NAMALWA (cell line): ENCODE data around the gene MTARC1.
A peak's percentile ranks its signal among the peaks of the same experiment; 100 is the strongest.

ENCODE experiments used
- DNase-seq: peaks from one replicate; pipeline ENCODE4 v3.0.0-alpha.2; 2015; ENCODE audit warnings: low spot score

Gene MTARC1

DNA sequence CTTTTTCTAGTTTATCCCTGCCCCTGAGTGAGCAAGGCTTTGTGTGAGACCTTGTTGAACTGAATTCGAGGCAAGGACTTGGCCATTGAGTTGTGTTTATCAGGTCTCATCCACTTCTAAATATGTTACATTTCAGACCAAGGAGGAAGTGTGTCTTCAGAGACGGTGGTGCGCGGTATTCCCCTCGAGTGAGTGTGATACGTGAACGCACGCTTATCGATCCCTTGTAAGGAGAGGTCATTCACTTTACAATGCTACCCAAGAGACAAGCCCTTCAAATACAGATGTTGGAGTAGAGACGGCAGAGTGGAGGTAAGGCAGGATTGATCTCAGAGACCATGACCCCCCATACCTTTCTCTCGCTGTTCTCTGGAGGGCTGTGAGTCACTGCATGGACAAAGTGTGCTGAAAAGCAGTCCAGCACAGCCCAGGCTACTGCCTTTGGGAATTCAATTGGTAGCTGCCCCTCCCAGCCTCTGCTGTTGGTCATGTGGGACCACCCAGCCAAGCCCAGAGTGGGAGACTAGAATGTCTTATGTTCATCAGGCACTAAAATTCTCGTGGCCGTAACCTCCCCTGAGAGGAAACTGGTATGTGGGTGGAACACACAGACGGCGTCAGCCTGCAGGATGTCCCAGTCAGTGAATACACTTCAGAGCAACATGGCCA lies 16.3 kb upstream of the MTARC1 start:
- no peak for DNase-seq

DNA sequence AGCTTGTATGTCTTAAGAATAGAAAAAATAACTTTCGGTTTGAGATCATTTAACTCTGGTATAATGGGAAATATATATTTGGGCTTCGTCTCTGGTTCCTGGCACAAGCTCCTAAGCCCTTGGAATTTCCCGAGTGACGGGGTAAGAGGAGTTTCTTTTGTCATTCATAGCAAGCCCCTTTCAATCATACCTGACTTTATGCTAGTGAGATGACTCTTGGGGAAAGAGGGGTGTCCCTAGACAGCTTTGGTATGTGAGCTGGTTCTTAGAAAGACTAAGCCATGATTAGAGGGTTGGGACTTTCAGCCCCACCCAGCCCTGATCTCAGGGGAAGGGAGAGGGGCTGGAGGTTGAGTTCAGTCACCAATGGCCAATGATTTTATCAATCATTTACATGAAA lies 13.9 kb upstream of the MTARC1 start:
- DNase-seq = no peak

DNA sequence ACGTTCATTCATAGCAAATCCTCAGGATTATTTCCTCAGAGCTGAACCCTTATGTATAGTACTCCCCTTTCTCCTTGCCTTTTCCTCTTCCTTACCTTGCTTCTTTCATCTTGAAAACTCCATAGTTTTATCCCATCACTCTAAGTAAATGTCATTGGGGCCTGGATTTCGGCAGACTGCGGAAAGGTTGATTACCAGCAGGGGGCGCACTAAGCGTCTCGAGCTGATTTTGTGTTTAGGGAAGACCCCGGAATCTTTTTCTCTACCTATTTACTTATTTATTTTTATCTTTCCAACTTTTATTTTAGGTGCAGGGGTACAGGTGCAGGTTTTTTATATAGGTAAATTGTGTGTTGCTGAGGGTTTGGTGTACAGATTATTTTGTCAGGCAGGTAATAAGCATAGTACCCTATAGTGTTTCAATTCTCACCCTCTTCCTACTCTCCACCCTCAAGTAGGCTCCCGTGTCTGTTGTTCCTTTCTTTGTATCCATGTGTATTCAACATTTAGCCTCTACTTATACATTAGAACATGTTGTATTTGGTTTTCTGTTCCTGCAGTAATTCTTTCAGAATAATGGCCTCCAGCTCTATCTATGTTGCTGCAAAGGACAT lies 11.4 kb upstream of the MTARC1 start:
- DNase-seq = peak; percentile 51

DNA sequence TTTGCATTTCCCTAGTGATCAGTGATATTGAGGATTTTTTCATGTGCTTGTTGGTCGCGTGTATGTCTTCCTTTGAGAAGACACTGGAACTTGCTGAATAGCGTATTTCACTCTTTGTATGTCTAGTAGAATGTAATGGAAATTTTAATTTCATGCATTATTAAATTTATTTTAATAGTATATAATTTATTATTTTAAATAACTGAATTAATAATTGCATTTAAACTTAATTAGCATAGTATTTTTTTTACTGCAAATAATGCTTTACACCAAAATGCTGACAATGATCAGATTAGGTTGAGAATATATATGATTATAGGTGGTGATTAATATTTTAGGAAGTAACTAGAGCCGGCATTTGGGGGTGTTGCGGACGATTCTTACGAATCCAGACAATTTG lies 10.5 kb upstream of the MTARC1 start:
- no peak for DNase-seq

DNA sequence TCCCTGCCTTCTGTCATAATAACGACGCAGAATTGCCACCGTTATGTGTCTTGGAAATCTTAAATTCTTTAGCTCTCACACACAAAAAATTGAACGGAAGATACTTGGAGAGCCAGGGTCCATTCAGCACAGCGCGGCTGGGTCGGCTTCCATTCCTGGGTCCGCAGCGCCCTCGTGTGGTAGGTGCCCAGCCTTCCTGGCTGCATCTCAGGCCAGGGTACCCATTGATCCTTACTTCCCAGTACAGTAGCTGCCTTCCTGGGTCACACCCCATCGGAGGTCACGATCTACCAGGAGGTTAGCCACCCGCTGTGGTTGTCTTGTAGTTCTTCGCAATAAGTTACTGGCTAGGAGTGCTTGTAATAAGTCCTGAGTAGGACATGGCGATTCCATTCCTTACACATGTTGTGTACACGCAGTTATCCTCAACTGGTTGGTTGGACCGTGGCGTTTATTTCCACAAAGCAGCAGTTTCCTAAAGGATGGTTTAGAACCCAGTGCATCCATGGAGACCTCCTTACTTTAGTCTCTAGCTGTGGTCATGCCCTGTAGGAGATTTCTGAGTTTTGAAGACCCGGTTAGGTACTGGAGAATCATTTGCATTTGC lies 9.9 kb upstream of the MTARC1 start:
- DNase-seq = peak; percentile 56

DNA sequence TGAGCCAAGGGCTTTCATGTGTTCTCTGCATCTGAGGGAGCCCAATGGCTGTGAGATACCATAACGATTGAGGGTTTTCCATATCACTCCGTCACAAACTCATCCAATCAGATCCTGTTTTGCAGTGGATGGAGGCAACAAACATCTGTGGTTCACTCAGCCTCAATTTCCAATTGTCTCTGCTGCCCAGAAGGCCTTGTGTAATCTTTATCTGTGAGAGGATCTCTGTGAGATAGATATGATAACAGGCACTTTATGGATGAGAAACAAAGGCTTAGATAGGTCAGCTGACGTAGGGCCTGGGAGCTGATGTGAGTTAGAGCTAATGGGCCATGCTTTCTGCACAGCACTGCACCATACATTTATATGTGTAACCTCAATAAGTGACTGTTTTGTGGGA lies 3.3 kb upstream of the MTARC1 start:
- no peak for DNase-seq

DNA sequence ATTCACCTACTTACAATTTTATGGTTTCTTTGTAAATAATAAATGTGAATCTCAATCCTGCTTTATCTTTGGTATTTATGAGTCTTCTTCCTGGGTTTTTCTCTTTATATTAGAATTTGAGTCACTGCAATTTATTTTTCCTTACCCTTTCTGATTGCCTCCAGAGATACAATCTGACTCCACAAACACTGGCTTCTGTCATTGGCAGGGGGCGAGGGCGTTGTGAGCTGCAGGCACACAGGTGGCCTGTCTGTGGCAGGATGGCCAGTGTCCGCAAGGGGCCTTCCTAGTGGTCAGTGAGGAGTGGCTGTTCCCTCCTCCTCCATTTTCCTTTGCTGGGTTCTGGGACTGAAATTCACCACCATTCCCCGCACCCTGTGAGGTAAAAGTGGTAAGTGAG lies 2.0 kb upstream of the MTARC1 start:
- no peak for DNase-seq

DNA sequence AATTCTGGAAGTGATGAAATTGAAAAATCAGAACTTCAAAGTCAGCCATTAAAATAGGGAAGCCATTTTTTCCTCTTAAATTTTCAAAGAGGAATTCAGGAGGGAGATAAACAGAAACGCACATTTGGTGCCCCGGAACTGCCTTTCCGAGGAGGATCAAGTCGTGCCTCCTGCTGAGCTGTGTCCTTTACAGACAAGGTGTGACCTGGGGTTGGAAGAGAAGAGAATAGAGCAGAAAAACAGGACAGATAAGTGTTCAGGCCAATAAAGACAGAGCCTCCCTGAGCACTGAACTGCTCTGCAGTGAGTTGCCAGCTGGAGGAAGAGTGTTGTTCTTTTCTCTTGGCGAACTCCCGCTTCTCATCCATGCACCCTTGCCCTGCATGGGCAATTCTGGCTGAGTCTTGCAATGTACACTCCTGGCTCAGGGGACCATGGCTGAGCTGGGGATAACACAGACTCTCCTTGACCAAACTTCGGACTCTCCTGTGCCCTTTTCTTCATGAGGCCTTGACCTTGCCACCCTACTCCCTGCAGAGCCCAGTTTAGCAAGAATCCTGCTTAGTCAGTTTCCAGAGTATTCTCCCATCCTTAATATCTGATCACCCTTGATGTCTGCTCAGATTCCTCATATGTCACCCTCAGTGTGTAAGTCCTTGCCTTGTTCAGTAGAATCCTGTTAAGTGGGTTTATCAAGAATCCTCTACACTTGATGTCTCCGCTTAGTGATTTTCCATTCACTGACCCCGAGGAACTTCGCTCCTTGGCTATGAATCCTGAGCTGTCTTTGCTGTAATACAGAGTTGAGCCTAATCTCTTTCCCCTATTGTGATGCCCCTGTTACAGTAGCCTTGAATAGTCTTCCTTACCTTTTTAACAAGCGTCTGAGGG lies 1.3 kb upstream of the MTARC1 start:
- DNase-seq = no peak

DNA sequence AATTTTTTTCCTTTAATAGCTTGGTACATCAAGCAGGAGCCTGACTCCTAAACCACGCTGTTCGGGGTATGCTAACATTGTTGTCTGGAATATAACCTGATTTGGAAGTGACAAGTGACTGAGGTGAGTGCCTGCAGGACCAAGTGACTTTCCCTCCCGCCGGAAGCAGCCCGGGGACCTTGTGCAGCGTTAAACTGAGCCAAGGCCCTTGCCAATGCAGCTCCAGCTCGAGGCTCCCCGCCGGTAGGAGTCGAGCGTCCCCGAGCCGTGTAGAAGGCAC lies 716 bp upstream of the MTARC1 start:
- DNase-seq = no peak

DNA sequence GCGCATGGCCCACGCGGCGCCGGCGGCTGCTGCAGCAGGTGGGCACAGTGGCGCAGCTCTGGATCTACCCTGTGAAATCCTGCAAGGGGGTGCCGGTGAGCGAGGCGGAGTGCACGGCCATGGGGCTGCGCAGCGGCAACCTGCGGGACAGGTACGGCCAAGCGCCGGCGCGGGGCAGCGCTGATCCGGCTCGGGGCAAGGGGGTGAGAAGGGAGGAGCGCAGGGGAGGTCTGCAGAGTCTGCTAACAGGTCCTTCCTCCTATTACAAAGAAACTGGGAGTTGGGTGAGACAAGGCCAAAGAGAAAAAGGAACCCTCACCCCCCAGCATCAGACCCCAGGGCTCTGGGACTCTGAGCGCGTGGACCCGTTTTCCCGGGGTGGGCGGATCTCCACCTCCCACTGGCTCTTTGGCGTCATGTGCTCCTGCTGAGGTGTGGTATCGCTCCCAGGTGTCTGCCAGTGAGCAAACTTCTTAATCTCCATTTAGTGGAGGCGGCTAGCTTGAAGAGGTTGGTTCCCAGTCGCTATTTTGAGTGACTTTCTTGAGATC lies 431 bp downstream of the MTARC1 start:
- DNase-seq = no peak

DNA sequence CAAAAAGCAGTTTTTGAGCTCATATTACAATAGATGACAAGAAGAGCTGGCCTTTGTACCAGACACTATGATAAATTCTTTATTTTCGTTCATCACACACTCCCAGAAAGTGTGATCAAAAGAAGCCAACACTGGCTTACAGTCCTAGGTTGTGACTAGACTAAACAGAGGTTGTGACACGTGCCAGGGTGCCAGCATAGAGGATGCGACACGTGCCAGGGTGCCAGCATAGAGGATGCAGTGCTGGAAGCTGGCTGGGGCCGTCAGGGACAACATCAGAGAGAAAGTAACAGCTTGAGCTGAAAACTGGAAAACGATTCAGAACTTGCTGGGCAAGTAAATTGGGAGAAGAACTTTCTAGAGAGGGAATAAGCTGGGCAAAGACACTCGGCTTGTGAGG lies 2.2 kb downstream of the MTARC1 start:
- DNase-seq = no peak

DNA sequence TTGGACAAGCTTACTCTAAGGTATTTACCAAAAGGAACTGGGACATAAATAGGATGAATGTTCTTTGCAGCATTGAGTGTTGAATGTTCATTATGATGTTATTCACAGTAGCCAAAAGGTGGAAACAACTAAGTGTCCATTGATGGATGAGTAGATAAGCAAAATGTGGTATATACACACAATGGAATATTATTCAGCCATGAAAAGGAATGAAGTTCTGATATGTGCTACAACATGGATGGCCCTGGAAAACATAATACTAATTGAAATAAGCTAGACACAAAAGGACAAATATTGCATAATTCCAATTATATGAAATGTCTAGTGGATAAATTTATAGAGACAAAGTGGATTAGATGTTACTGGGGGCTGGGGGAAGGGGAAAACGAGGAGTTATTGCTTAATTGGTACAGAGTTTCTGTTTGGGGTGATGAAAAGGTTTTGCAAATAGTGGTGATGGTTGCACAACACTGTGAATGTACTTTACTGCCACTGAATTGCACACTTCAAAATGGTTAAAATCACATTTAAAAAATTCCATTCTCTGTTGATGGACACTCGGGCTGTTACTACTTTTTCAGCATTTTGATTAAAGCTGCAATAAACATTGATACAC lies 2.9 kb downstream of the MTARC1 start:
- DNase-seq = no peak

DNA sequence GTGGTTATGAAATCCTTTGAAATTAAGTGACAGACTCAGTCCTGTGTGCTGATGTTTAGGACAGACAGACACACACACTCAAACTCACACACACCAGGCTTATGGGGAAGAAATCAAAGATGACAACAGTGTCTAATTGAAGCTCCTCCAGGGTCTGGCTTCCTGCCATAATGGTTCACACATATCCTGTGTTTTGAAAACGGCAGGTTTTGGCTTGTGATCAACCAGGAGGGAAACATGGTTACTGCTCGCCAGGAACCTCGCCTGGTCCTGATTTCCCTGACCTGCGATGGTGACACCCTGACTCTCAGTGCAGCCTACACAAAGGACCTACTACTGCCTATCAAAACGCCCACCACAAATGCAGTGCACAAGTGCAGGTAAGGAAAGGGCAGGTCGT lies 4.6 kb downstream of the MTARC1 start:
- DNase-seq = no peak

DNA sequence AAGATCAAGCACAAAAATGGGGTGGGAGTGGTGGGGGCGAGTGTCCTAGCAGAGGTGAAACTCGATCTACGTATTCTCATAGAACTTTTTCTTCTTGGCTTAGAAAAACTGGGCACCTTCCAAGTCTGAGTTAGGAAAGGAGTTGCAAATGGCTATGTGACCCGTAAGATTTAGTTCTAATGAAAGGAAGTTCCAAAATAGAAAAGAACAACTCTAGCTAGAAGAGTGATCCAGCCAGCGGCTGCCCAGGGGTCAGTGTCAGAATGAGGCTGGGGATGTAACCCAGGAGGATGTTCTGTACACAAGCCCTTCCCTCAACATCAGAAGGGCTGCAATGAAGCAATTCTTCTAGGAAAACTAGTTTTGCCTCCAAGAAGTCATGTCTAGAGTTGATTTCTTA lies 5.2 kb downstream of the MTARC1 start:
- DNase-seq = no peak

DNA sequence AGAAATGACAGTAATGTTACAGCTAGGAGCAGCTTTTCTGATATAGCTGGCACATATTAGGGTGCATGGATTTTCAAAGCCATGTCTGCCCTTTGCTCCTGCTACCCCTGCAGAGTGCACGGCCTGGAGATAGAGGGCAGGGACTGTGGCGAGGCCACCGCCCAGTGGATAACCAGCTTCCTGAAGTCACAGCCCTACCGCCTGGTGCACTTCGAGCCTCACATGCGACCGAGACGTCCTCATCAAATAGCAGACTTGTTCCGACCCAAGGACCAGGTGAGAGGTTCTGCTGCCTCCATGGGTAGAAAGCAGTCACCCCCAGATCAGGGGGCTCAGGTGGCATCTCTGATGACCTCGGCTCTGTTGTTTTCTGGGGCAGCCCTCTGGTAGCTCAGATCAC lies 9.8 kb downstream of the MTARC1 start:
- DNase-seq = no peak

DNA sequence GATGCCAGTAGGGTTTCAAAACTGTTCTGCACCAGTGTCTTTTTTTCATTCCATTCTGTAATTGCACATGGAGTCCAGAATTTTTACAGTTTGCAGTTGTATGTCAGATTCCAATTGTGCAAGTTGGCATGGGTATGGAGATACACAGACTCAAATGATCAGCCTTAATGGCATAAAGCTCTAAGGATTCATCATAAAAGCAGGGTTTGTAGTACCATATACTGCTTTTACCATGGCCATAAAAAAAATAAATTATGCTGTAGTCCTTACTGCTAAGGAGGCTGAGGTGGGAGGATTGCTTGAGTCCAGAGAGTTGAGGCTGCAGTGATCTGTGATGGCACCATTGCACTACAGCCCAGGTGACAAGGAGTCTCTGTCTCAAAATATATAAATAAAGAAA lies 10.3 kb downstream of the MTARC1 start:
- no peak for DNase-seq

DNA sequence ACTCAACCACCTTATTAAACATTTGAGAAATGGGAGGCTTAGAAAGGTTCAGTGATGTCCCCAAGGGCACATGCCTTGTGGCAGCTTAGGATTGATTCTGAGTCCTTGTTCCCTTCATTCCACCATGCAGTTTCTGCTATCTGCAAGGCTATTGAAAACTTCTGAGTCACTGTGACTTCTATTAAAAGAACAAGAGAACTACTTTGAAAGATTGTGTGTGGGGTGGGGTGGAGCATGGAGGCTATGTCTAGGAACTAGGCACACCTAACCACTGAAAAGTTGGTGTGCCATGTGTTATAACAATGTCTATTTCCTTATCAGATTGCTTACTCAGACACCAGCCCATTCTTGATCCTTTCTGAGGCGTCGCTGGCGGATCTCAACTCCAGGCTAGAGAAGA lies 10.8 kb downstream of the MTARC1 start:
- DNase-seq = no peak

DNA sequence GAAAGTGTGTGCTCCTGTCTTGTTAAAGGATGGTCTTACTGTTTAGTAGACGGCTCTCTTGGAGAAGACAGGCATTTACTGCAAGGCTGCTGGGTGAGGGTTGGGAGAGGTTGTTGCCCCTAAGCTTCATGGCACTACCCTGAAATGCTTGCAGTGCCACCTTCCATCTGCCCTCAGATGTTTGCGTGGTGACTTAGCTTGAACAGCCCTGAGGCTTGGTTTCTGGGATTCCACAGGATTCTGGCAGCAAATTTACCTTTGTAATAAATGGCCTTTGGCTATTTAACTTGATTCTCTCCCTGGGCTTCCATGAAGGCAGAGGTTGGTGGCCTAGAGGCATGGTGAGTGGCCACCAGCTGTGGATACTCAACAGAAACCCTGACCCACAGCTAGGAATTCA lies 11.6 kb downstream of the MTARC1 start:
- DNase-seq = no peak

DNA sequence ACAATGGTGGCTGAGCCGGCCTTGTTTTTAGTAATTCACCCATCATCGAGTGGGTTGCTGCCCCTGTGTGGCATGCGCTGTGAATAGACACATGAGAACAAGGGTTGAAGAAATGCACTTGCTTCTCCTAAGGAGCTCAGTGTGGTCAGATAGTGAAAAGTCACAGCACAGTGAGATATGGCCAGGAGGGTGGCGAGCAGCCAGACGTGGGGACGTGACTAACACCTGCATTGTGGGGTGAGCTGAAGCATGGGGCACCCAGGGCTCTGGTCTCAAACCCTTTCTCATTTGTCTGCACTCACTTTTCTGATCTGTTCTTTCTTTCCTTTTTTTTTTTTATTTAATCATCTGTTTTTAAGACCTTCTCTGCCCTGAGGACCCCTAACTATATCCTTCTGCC lies 13.5 kb downstream of the MTARC1 start:
- no peak for DNase-seq

DNA sequence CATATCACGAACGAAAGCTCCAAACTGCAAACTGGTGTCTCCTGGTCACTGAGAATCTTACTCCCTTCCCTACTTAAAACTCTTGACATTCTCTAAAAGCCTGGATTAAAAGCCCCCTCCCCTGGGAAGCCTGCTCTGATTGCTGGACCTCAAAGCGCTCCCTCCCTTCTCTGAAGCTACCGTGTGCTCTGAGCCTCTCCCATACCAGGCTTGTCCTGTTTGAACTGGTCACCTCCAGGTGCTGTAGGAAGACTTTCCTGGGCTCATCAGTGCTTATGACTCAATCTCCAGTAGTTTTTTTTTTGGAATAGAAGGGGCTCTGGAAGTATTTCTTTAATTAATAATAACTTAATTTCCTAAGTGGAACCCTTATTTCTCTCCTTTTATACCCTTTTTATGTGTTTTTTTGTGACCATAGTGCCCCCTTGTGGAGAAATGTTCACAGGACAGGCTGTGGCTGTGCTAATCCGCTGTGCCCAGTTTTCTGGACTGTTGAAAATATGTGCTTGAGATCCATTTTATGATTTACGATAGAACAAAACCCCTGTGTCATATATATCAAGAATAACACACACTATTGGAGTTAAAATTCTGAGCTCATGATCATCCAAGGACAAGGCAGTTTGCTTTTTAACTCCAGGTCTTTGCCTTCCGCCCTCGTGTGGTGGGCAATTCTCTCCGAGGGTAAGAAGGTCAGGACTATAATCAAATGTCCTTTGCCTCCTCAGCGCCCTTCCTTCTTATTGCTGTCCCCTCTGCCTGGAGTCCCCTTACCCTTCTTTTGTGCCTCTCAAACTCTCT lies 16.9 kb downstream of the MTARC1 start:
- DNase-seq = peak; percentile 66

DNA sequence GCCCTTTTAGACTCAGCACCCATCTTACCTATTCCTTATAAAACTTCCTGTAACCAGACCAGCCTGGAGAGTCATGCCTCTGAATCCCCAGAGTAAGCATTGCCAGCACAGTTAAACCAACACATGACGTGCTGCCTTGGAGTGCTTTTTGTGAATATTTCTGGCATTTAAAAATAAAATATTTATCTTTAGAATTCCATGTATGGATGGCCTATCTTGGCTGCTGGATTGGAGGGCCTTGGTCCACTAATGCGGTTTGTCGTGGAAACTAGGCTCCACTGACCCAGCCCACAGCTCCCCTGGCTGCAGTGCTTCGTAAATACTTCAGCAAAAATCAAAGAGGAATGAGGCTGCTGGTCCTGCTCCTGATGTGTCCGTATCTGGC lies 17.5 kb downstream of the MTARC1 start:
- no peak for DNase-seq

DNA sequence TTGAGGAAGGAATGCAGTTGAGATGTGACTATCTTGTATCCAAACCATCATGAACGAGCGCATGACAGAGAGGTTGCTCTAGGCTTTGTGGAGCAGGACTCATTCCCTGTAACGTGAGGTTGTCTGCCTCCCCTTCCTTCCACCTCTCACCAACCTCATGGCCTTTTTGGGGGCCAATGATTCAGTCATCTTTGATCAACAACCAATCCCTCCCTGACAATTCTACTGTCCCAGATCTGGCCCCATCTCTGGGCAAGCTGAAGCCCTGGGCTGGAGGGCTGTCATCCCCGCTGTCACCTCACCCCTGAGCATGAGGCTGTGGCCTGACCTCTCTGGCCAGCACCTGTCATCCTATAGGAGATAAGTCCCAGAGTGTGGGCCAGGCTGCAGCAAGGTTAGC lies 19.7 kb downstream of the MTARC1 start:
- DNase-seq = no peak
